HS-27A (cell line): Measurements from ENCODE around the gene TNFSF13.

Source experiments
- DNase-seq: peaks from one replicate; pipeline ENCODE4 v3.0.0-alpha.2; 2012; ENCODE audit warnings: low read depth, missing footprints

The TNFSF13 gene

GRCh38 chr17:7575481-7575883 is 16.9 kb downstream of the TNFSF13 start:
- no peak for DNase-seq

DNA sequence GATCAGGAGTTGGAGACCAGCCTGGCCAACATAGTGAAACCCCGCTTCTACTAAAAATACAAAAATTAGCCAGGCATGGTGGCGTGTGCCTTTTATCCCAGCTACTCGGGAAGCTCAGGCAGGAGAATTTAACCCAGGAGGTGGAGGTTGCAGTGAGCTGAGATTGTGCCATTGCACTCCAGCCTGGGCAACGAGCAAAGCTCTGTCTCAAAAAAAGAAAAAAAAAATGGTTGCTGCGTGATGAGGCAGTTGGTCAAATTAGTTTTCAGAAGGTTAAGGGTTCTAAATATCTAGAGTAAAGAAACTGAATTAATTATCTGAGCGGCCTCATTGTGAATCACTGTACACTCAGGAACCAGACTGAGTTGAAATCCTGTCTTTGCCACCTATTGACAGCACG is 17.4 kb downstream of the TNFSF13 start:
- no peak for DNase-seq

- no peak for DNase-seq
Observed at GRCh38 chr17:7576432-7576937, 17.9 kb downstream of the TNFSF13 start.

GRCh38 chr17:7577327-7578199 is 19.0 kb downstream of the TNFSF13 start:
- no peak for DNase-seq

DNA sequence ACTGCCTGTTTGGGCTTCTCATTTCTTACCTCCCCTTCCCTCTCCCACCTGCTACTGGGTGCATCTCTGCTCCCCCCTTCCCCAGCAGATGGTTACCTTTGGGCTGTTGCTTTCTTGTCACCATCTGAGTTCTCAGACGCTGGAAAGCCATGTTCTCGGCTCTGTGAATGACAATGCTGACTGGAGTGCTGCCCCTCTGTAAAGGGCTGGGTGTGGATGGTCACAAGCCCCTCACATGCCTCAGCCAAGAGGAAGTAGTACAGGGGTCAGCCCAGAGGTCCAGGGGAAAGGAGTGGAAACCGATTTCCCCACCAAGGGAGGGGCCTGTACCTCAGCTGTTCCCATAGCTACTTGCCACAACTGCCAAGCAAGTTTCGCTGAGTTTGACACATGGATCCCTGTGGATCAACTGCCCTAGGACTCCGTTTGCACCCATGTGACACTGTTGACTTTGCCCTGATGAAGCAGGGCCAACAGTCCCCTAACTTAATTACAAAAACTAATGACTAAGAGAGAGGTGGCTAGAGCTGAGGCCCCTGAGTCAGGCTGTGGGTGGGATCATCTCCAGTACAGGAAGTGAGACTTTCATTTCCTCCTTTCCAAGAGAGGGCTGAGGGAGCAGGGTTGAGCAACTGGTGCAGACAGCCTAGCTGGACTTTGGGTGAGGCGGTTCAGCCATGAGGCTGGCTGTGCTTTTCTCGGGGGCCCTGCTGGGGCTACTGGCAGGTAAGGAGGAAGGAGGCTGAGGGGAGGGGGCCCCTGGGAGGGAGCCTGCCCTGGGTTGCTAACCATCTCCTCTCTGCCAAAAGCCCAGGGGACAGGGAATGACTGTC is 20.7 kb downstream of the TNFSF13 start, which contains the start of gene CD68:
Gene CD68, plus strand, starts transcription at position 638 of the 833 bp plus-strand sequence. Its CDS starts 40 bp downstream, at position 678.
- DNase-seq = no peak

DNA sequence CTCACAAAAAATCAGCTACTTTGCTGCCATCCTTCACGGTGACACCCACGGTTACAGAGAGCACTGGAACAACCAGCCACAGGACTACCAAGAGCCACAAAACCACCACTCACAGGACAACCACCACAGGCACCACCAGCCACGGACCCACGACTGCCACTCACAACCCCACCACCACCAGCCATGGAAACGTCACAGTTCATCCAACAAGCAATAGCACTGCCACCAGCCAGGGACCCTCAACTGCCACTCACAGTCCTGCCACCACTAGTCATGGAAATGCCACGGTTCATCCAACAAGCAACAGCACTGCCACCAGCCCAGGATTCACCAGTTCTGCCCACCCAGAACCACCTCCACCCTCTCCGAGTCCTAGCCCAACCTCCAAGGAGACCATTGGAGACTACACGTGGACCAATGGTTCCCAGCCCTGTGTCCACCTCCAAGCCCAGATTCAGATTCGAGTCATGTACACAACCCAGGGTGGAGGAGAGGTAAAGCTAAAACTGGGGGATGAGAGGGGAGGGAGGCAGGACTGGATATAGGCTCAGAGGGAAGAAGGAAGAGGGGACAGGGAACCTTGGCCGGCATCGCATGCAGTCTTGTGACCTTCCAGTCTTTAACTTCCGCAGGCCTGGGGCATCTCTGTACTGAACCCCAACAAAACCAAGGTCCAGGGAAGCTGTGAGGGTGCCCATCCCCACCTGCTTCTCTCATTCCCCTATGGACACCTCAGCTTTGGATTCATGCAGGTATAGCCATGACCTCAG is 21.5 kb downstream of the TNFSF13 start:
- DNase-seq = no peak

DNA sequence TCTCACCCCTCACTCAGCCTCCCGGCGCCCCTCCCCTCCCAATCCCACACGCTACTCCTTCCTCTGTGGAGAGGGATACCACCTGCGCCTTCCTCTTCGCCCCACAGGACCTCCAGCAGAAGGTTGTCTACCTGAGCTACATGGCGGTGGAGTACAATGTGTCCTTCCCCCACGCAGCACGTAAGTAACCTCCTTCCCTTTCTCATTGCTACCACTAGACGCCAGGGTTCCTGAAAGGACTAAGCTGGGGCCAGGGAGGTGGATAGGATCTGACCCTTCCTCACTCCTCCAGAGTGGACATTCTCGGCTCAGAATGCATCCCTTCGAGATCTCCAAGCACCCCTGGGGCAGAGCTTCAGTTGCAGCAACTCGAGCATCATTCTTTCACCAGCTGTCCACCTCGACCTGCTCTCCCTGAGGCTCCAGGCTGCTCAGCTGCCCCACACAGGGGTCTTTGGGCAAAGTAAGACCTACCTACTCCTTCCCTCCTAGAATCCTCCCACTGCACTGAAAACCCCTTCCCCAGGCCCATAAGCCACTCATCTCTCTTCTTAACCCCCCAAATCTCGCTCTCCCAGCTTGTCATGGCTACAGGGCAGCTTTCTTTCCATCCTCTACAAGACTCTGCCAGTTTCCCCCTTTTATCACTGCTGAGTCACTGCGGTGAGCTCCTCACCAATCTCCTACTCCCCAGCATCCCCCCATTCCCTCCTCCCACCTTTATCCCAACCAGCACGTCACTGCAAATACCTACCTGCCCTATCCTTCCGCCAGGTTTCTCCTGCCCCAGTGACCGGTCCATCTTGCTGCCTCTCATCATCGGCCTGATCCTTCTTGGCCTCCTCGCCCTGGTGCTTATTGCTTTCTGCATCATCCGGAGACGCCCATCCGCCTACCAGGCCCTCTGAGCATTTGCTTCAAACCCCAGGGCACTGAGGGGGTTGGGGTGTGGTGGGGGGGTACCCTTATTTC is 22.3 kb downstream of the TNFSF13 start:
- DNase-seq = no peak

DNA sequence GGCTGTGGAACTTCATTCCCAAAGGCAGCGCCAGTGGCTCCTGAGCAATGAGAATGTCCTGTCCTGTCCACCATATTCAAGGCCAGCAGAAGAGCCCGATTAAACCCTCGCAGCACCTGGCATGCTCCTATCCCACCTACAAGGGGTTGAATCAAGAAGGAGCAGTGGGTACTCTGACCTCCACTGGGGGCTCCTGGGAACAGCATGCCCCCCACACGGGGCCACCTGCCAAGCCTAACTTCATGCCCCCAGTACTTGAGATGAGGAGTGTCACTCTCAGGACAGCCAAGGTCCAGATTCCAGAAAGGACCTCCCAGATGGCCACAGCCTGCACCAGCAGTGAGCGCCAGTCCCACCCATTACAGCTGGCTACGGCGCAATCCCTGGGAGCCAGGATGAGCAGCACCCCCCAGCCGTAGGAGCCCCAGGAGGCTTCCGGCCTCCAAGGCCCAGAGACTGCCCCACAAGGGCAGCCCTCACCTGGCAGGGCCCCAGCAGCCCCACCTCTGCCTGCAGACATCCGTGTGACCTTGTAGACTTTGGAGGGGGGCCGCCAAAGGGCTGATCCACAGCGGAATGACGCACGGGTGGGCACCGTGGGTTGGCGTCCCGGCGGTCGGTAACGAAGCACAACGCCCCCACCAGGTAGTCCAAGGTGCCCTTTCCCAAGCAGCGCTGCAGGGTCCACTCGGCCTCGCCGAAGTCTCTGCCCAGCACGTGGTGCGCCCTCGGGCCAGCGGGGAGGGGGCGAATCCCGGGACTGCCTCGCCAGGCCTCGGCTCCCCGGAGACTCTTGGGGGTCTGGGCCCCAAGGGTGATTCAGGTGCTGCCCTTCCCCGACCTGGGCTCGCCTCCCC is 24.1 kb downstream of the TNFSF13 start:
- DNase-seq = no peak

DNA sequence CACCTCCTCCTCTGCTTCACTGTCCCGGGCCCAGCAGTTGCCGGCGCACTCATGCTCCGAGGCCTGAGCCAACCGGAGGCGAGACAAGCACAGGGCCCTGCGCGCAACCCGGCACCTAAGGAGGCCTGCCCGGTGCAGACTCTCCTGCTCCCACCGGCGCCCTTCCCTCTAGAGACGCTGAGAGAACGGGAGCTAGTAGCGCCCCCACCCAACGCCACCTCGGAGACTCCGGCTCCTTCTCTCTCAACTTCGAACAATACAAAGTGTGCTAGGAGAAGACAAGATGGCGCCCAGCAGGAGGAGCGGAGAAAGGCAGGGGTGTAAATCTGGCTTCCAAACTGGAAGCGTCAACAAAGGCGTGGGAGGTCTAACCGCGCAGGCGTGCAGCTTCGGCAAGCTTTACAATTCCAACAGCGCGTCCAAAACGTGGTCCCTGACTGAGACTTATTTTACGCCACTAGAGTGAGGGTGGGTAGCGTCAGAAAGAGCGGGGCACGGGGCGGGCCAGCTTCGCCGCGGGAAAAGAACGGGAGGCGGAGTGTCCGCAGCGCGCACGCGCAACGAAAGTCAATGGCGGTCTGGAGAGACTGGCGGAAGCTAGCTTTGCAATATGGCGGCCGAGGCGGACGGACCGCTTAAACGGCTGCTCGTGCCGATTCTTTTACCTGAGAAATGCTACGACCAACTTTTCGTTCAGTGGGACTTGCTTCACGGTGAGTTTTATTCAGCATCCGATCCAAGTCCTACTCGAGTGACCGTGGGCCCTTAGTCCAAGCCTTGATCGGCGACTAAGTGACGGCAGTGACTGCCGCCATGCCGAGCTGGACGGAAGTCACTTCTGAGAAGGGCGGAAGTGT is 24.9 kb downstream of the TNFSF13 start, which contains the start of gene MPDU1:
Gene MPDU1, plus strand, starts transcription at position 600 of the 857 bp plus-strand sequence. Its CDS starts 11 bp downstream, at position 611.
- DNase-seq = peak; percentile 74

DNA sequence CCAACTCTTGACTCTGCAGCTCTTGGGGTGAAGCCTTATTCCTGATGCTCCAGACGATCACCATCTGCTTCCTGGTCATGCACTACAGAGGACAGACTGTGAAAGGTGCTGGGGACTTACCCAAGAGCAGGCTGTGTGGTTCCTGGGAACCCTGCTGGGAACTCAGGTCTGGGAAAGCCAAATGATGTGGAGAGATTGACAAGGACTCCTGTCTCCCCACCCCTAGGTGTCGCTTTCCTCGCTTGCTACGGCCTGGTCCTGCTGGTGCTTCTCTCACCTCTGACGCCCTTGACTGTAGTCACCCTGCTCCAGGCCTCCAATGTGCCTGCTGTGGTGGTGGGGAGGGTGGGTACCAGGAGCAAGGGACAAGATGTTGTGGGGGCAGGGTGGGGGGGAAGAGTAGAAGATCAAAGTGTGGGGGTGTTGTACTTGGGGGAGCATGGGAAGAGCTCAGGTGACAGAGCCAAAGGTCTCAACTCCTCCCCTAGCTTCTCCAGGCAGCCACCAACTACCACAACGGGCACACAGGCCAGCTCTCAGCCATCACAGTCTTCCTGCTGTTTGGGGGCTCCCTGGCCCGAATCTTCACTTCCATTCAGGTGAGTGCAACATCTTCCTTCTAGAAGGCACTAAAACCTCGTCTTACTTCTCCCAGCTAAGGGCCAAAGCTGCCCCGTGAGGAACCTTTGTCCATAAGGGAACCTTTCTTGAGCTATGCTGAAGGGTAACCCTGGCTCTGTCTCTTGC is 28.3 kb downstream of the TNFSF13 start:
- no peak for DNase-seq

DNA sequence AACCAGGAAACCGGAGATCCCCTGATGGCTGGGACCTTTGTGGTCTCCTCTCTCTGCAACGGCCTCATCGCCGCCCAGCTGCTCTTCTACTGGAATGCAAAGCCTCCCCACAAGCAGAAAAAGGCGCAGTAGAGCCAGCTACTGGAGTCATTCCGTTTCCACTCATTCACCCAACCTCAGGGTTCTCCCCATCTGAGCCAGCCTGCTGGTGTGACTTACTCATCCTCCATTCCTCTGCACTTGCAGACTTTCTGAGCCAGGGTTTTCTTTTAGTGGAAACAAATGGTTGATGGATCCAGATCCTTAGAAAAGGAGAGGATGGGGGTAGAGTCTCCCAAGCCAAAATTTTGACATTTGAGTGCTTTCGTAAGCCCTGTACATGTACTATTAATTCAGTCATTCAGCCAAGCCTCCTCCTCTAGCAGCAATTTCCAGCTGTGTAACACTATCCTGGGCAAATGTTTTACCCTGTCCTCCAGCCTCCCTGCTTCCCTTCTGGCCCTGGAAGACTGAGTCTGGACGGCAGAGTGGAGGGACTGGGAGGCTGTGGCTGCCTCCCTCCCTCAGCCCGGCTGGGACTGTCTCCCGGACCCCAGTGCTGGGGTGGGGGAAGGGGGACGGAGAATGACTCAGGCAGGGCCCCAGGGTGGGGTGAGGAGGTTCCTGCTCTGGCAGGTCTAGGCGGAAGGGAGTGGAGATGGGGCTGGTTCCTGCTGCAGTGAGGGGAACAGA is 29.0 kb downstream of the TNFSF13 start:
- DNase-seq = no peak

GRCh38 chr17:7588553-7589203 is 30.1 kb downstream of the TNFSF13 start:
- no peak for DNase-seq

DNA sequence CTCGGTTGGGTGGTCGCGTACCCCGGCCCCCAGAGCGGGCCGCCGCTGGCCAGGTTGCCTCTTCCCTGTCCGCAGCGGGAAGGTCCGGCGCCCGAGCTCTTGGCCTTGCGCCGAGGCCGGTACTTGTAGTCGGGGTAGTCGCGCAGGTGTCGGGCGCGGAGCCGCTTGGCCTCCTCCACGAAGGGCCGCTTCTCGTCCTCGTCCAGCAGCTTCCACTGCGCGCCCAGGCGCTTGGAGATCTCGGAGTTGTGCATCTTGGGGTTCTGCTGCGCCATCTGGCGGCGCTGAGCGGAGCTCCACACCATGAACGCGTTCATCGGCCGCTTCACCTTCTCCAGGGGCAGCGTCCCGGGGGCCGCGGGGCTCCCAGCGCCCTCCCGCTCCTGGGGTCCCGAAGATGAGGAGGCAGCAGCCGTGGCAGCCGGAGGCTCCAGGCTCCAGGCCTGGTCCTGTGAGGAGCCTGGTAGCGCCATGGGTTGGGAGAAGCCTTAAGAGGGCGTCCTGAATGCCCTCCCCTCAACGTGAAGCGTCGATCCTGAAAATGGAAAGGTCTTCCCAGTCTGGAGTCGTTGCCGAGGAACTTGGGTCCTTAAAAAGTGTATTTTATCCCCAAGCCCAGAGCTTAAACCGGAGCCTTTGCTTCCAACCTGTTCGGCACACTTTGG is 30.8 kb downstream of the TNFSF13 start:
- DNase-seq = no peak

DNA sequence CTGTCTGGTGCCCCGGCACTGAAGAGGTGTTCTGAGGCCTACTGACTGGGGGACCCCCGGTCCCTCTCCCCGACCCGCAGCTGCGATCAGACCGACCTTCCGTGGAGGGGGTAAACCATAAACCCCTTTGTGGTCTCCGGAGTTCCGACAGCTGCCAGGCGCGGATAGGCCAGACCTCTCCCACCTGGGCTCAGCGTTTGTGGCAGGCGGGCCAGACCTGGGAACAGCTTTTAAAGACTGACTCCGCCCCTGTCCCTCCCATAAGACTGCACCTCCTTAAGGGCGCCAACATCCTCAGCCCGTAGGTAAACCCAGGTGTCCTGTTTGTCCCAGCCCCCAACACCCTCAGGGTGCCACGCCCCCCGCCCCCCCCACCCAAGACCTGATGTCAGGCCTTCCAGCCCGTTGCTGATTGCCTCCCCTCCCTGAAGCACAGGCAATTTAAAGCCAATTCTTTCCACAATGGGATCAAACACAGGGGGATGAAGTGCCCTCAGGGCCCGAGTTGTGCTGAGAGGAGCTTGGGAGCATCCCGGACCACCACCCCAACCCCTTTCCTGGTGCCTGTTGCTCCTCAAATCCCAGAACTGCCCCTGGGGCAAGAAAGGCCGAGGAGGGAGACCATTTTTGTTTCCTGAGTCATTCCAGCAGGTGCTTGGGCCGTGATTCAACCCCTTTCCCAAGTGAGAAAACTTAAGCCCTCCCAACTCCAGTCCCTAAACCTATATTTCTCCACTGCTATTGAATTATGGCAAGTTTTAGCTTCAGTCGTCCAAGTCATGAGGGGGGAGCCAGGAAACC is 31.5 kb downstream of the TNFSF13 start, which contains the start of gene SOX15:
Gene SOX15, minus strand, starts transcription at position 204 of the 801 bp plus-strand sequence. CDS start 418 bp downstream, outside the sequence.
- no peak for DNase-seq

DNA sequence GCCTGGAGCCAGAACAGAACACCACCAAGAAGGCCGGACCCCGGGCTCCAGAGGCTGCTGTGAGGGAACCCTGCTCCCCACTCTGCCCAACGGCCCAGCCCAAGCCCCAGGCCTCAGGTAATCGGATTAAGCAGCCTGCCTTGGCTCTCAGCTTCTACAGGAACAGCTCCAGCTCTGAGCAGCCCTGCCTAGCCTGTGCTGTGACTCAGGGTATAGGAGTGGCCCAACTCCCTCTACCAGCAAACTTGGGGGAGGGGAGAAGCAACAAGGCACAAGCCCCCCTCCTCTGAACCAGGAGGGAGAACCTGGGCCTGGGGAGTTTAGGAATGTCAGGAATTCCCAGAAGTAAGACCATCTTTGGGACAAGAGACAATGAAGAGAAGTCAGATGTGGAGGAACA is 32.2 kb downstream of the TNFSF13 start:
- DNase-seq = no peak
